Activated CD8-positive, alpha-beta memory T cell treated with anti-CD3 and anti-CD28 coated beads for 36 hours (primary cell): Measurements from ENCODE around the gene TOR1B. TPM values are rescaled to one million over a fixed set of nuclear protein-coding genes. Genes with fewer than 3 reads are reported as not detected.

Experiments
- CTCF ChIA-PET: fragments of 350-600 bp; sonication (Branson Sonifier 250); formaldehyde crosslinking; loops from one replicate; lab custom pipeline; 2021; ENCODE audit warnings: antibody characterized with exemption; lab: Charles Lee
- POLR2A ChIA-PET: fragments of 350-600 bp; sonication (Branson Sonifier 250); formaldehyde crosslinking; loops from one replicate; lab custom pipeline; 2021; ENCODE audit warnings: antibody characterized with exemption; lab: Charles Lee
- total RNA-seq, 2 experiments: library from RNA; stranded (reverse); gene quantifications; one replicate each; pipeline ENCODE4 v1.2.3, GENCODE V29; 2021

Gene TOR1B
- total RNA-seq, 2 experiments from 2014 or later, result 23.0 to 23.4 TPM

DNA sequence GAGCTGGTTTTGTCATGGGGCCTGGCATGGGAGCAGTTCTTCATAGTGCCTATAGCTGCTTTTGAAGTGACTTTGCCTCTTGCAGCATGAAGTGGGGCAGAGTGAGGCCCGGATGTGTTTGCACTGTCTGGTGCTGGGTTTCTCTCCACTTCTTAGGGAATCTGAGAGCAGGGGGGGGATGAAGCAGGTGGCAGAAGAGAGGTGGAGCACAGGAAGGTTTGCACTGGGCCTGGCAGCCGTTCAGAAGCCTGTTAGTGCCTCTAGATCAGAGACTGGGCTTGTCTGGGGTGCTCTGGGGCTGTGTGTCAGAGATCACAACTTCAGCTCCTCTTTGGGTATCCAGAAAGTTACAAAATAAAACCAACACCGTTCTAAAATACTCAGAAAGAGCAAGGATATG, 50.6 kb downstream of the TOR1B start:
- ChIA-PET CTCF (interaction anchor here (1.2 kb wide), 1 partner anchor 9 kb away, joined by 3 read pairs; no protein-coding TSS in a partner anchor), POLR2A (interaction anchor here (0.6 to 0.7 kb wide), 2 partner anchors 196 to 969 kb away, joined by 4 read pairs; no protein-coding TSS in a partner anchor)

DNA sequence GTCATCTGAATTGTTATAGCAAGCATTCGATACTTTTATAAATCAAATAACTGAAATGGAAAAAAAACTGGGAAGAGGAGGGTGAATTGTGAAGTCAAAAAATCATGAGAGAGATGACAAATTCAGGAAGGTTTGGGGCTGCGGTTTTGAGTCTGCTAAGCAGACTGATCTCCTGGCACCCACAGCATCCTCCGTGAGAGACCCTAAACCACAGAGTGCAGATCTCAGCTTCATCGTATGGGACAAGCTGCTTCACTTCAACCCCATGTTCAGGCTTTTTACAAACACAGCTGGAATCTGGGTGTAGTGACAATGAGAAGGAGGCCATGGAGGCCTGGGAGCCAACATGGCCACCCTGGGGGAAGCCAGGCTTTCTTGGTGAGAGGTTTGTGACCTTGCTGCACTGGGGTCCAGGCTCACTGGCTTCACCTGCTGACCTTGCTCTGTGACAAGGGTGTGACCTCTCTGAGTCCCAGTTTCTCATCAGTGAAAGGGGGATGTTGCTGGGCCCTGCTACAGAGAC, 51.7 kb downstream of the TOR1B start:
- POLR2A ChIA-PET, result interaction anchor here (0.9 kb wide), 1 partner anchor 23 kb away, joined by 3 read pairs; no protein-coding TSS in a partner anchor

DNA sequence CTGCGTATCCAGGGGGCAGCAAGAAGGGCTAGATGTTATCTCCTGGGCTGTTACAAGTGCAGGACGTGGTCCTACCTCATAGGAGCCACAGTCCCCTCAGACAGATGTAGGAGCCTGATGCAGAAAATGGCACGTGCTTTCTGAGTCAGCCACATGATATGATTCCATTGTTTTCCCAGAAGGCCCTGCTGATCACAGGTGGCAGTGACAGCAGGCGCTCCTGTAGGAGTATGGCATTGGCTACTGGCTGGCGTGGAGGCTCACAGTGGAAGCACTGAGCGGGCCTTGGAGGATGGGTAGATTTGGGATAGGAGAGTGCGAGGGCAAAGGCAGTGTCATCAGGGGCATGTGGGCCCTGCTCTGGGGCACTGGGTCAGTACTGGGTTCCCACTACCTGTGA, 54.2 kb downstream of the TOR1B start:
- ChIA-PET CTCF (no interaction called here), POLR2A (no interaction called here)

More for the DNA sequence above, 51.7 kb downstream of the TOR1B start:
- CTCF ChIA-PET, result interaction anchor here (0.7 to 1.2 kb wide), 2 partner anchors 10 to 428 kb away, joined by 3 read pairs; no protein-coding TSS in a partner anchor

DNA sequence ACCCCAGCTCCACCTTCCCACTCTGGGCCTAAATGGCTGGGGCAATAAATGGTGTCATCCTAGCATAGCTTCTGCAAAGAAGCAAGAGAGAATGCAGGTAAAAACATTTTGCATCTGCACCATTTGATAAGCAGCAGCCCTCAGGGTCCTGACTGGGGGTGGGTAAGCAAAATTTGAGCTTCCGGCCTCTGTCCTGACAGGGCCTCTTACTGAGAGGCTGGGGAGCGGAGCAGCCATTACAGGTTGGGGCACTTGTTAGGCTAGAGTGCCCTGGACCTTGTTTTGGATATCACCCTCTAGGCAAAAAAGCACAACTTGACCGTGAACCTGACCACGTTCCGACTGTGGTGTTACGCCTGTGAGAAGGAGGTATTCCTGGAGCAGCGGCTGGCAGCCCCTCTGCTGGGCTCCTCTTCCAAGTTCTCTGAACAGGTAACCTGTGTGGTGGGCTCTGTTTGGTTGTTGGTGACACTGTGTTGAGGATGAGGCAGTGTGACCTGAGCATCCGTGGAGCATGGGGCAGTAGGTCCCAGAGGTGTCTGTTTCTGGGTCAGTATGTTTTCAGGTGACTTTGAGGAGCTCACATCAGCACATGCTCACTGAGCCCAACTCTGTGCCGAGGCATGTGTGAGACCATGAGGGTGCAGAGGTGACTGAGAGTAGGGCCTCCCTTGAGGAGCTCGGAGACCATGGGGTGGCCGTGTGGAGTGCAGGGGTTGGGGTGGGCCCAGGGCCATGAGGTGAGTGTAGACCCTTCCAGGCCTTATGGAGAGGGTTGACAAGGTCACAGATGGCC, 55.4 kb downstream of the TOR1B start:
- ChIA-PET POLR2A (interaction anchor here (0.5 kb wide), 1 partner anchor 828 kb away, joined by 4 read pairs; no protein-coding TSS in a partner anchor), CTCF (no interaction called here)

Other genes with a start within 250 kb of the TOR1B start
- gene C9orf50, start 182.1 kb upstream of the TOR1B start, total RNA-seq, result not detected
- gene NTMT1, start 177.0 kb upstream of the TOR1B start, total RNA-seq, result 10 to 100 TPM; 76.9 to 80.4 TPM
- gene ASB6, start 161.0 kb upstream of the TOR1B start, total RNA-seq, result 10 to 100 TPM; 25.3 to 26.7 TPM
- gene PRRX2, start 137.5 kb upstream of the TOR1B start, total RNA-seq, result under 1 TPM; 0.63 to 0.99 TPM
- not detected for gene PTGES, start 50.1 kb upstream of the TOR1B start, total RNA-seq
- 10 to 100 TPM; 47.5 to 50.6 TPM for gene TOR1A, start 21.0 kb downstream of the TOR1B start, total RNA-seq
- gene C9orf78, start 32.1 kb downstream of the TOR1B start, total RNA-seq, result 10 to 100 TPM; 70.0 to 72.3 TPM
- 10 to 100 TPM; 52.2 to 54.2 TPM for gene USP20, start 32.3 kb downstream of the TOR1B start, total RNA-seq
- 100 to 1,000 TPM; 205 to 207 TPM for gene FNBP1, start 240.0 kb downstream of the TOR1B start, total RNA-seq